DND-41 (cell line): ENCODE results near the gene ZNF324.

Source experiments
- CTCF ChIP-seq: IDR thresholded peaks from 2 replicates; pipeline ENCODE4 v1.5.1; 2012; ENCODE audit warnings: borderline replicate concordance, low read length, moderate library complexity, mild to moderate bottlenecking; ENCODE audit not compliant: poor library complexity, severe bottlenecking; ENCODE audit errors: extremely low read depth
- EZH2 ChIP-seq: IDR thresholded peaks from 3 replicates; pipeline ENCODE4 v1.6.1; 2012; ENCODE audit warnings: borderline replicate concordance, low read depth, mild to moderate bottlenecking, moderate library complexity, low read length, inconsistent platforms; ENCODE audit not compliant: severe bottlenecking

GRCh38 chr19:58456111-58456510 is 10.8 kb upstream of the ZNF324 start:
- TF ChIP-seq CTCF = no peak
- no peak for TF ChIP-seq EZH2
